ENCODE results near the gene C6orf136. TPM values are rescaled to one million over a fixed set of nuclear protein-coding genes. Genes with fewer than 3 reads are reported as not detected.

Gene C6orf136
- total and polyA plus RNA-seq, 10 of the 15 experiments (the other 5 are each of a cell fraction or from before 2014, with no cell fraction given), result 5.2 to 24.1 (median 14.9) TPM

DNA sequence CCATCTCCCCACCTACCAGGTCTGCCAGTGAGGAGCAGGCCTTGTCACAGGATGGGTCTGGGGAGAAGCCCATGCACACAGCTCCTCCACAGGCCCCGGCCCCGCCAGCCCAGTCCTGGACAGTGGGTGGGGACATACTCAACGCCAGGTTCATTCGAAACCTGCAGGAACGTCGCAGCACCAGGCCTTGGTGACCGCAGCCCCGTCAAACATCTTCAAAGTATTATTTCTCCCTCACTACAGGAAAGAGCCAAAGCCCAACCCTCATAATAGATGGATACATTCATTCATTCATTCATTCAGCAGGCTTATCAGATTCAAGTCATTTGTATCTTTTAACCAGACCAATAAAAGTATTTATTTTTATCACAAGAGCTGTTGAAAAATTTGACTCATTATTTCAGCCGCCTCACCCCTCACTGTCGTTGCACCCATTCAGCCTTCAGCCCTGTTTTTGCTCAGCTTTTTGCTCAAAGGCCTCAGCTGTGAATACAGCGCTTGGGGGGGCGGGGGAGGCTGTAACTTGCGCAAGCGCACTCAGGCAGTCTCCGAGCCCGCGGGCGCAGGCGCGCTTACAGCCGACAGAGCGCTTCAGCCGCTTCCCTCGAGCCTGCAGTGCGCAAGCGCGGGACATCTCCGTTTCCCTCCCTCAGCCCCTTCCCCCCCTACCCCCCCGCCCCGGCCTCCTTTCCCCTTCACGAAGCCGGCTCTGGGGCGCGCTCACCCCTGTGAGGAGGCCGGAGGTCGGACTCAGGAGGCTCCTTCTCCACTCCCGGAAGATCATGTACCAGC, at the start of gene C6orf136 (continued):
- TF ChIP-seq HDAC6 (IDR thresholded peaks at IDR 0.05; ENCODE audit: unreplicated experiment) (peak; percentile 1), IKZF1 (conservative IDR thresholded peaks at IDR 0.05) (peak; percentile 87), BACH1 (IDR thresholded peaks at IDR 0.05; ENCODE audit: borderline replicate concordance) (no peak)
- TF ChIP-seq, protein P1, sequence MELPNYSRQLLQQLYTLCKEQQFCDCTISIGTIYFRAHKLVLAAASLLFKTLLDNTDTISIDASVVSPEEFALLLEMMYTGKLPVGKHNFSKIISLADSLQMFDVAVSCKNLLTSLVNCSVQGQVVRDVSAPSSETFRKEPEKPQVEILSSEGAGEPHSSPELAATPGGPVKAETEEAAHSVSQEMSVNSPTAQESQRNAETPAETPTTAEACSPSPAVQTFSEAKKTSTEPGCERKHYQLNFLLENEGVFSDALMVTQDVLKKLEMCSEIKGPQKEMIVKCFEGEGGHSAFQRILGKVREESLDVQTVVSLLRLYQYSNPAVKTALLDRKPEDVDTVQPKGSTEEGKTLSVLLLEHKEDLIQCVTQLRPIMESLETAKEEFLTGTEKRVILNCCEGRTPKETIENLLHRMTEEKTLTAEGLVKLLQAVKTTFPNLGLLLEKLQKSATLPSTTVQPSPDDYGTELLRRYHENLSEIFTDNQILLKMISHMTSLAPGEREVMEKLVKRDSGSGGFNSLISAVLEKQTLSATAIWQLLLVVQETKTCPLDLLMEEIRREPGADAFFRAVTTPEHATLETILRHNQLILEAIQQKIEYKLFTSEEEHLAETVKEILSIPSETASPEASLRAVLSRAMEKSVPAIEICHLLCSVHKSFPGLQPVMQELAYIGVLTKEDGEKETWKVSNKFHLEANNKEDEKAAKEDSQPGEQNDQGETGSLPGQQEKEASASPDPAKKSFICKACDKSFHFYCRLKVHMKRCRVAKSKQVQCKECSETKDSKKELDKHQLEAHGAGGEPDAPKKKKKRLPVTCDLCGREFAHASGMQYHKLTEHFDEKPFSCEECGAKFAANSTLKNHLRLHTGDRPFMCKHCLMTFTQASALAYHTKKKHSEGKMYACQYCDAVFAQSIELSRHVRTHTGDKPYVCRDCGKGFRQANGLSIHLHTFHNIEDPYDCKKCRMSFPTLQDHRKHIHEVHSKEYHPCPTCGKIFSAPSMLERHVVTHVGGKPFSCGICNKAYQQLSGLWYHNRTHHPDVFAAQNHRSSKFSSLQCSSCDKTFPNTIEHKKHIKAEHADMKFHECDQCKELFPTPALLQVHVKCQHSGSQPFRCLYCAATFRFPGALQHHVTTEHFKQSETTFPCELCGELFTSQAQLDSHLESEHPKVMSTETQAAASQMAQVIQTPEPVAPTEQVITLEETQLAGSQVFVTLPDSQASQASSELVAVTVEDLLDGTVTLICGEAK (IDR thresholded peaks at IDR 0.05; ENCODE audit: borderline replicate concordance), result no peak
